PC-9 (cell line): ENCODE measurements around the gene ATP5PD.

ENCODE experiments used
- CTCF ChIP-seq: fragments of 200-600 bp; sonication (generic); conservative IDR thresholded peaks from 2 replicates; pipeline ENCODE4 v1.6.1; 2017; ENCODE audit warnings: mixed run types, antibody characterized with exemption, mild to moderate bottlenecking, moderate library complexity
- EZH2 ChIP-seq: fragments of 200-600 bp; sonication (generic); IDR thresholded peaks from 2 replicates; pipeline ENCODE4 v1.8.0; 2017; ENCODE audit warnings: antibody characterized with exemption, low read depth

DNA sequence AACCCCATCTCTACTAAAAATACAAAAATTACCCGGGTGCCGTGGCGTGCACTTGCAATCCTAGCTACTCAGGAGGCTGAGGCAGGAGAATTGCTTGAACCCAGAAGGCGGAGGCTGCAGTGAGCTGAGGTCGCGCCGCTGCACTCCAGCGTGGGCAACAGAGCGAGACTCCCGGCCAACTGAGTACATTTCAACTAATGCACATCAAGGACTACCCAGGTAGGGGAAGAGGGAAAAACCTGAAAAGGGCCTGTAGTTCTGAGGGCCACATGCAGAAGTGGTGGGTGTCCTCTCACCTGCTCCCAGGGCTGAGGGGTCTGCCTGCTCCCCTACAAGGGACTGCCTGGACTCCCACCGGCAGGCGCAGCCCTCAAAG lies 40.4 kb upstream of the ATP5PD start:
- TF ChIP-seq EZH2 (no peak), CTCF (no peak)
